Endometrial microvascular endothelial cells (primary cell): Measurements from ENCODE around the gene EPB41L4A. TPM values are rescaled to one million over a fixed set of nuclear protein-coding genes. Genes with fewer than 3 reads are reported as not detected.
"Not testable (repeated sequence)": the region's sequence is repeated elsewhere in the genome, so short reads cannot be mapped to it uniquely, and the experiment has no call there.

Source experiments
- in situ Hi-C: cut with HindIII; loops from 2 replicates; pipeline ENCODE4 v1.10.0; 2017; ENCODE audit warnings: low sequenced_read_pairs, low pct_unique_long_range_greater_than_20kb; ENCODE audit errors: inconsistent ontology term
- total RNA-seq: library from RNA; depleted of rRNA; stranded (reverse); fragments of >200 nt; gene quantifications from one replicate; pipeline ENCODE4 v1.2.3, GENCODE V29; 2015; ENCODE audit errors: inconsistent ontology term

Gene EPB41L4A
- total RNA-seq, 1 donor from 2014 or later: 16.5 TPM

GRCh38 chr5:112372543-112372942, 46.5 kb downstream of the EPB41L4A start:
- in situ Hi-C loops: no loop called here

DNA sequence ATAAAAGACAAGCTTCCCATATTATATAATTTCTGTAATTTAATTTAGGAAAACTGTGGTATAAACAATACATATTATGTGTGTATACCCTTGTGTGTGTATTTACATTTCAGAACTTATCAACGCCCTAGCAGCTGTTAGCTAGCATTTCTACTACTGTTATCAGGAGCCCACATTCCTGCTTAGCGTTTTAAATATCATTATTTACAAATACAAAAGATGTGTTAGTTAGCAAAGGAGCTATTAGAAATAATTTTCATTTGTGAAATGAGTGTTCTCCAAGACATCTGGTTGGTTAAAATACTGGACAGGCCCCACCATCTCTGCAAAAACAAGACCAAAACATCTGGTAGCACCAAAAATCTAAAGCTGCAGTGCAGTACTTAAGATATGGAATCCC, 48.0 kb downstream of the EPB41L4A start:
- in situ Hi-C loops: no loop called here

GRCh38 chr5:112367400-112367799, 51.7 kb downstream of the EPB41L4A start:
- in situ Hi-C loops: no loop called here

DNA sequence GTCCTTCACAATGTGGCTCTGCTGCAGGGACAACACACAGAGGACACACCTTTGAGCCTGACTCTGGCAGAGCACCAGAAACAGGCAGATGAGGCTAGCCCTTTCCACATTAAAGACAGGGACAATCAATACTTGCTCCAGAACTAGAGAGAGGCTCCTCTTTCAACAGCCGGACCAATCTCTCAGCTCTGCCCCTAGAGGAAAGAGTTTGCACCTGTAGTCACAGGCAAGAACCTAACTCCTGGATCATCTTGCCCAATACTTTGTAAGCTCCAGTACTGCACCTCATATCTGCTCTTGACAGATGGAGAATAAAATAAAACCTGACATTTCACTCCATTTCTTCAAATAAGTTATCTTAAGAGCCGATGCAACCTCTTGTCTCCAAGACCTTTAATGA, 52.1 kb downstream of the EPB41L4A start:
- in situ Hi-C loops: no loop called here

- in situ Hi-C loops: not testable (repeated sequence)
Observed at GRCh38 chr5:112360740-112361139, 58.3 kb downstream of the EPB41L4A start.

DNA sequence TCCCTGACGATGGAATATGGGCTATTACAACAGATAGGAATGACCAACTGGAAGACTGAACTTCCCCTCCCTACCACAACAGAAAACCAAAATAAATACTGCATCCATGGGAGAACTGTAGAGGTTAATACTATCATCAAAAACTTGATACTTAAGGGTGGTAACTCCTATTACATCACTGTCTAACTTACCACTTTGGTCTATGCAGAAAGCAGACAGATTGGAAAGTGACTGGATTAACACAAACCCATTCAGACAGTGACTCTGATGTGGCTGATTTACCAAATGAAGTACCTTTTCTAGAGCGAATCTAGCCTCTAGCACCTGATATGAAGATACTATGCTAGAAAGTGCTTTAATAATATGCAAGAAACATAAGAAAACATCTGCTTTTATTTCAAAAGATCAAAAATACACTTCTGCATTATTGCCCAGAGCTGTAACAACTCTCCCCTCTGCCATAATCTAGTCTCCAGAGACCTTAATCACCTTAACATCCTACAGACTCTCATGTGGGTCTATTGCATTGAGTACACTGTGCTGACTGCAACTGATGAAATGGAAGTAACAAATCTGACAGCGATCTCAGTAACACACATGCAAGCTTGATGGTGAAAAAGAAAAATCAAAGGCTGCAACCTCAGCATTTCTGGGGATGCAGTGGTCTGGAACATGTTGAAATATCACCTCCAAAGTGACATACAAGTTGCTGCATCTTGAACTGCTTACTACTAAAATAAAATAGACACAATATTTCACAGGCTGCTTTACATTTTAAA, 62.7 kb downstream of the EPB41L4A start:
- in situ Hi-C loops: no loop called here

- in situ Hi-C loops: no loop called here
Observed at GRCh38 chr5:112355058-112355685, 63.9 kb downstream of the EPB41L4A start.

- in situ Hi-C loops: no loop called here
Observed at GRCh38 chr5:112353678-112354077, 65.4 kb downstream of the EPB41L4A start.

GRCh38 chr5:112351225-112351624, 67.9 kb downstream of the EPB41L4A start:
- in situ Hi-C loops: no loop called here

DNA sequence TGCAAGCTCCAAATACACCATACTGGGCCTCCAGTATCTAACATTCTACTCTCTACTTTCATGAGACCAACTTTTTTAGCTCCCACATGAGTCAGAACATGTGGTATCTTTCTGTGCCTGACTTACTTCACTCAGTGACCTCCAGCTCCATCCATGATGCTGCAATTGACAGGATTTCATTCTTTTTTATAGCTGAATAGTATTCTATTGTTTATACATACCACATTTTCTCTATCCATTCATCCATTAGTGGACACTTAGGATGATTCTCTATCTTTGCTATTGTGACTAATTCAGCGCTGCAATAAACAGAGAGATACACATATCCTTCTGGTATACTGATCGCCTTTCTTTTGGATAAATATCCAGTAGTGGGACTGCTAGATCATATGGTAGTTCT, 68.5 kb downstream of the EPB41L4A start:
- in situ Hi-C loops: no loop called here

DNA sequence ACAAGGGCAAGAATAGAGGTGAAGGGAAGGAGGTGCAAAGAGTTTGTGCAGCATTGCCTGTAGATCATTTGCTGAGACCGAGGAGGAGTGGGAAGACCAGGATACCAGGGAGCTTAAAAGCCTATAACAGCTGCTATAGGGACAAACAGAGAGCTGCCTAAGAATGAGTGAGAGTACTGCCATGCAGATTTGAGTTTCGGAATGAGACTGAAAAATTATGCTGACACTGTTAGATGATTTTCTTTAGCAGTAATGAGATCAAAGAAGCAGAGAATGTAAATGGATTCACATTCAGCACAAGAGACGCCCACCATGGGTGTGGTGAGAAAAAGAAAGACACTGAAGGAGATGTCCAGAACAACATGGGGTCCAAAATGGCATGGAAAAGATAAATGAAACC, 69.7 kb downstream of the EPB41L4A start:
- in situ Hi-C loops: no loop called here

GRCh38 chr5:112348915-112349314, 70.2 kb downstream of the EPB41L4A start:
- in situ Hi-C loops: no loop called here

- in situ Hi-C loops: no loop called here
Observed at GRCh38 chr5:112348387-112348786, 70.7 kb downstream of the EPB41L4A start.

GRCh38 chr5:112346411-112347044, 72.5 kb downstream of the EPB41L4A start:
- in situ Hi-C loops: no loop called here

DNA sequence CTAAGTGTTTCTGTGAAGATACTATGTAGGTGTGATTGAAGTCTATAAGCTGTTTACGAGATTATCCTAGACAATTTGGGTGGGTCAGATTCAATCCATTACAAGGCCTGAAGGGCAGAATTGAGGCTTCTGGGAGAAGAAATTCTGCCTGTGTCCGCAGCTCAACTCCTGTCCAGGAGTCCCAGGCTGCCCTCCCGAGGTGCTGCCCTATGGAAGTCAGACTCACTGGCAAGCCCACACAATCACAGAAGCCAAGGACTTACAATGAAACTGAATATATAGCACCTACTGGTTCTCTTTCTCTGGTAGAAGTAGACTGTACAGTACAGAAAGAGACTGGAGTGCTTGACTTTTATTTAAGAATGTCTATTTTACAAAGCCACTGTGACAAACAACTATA, 74.5 kb downstream of the EPB41L4A start:
- in situ Hi-C loops: no loop called here

DNA sequence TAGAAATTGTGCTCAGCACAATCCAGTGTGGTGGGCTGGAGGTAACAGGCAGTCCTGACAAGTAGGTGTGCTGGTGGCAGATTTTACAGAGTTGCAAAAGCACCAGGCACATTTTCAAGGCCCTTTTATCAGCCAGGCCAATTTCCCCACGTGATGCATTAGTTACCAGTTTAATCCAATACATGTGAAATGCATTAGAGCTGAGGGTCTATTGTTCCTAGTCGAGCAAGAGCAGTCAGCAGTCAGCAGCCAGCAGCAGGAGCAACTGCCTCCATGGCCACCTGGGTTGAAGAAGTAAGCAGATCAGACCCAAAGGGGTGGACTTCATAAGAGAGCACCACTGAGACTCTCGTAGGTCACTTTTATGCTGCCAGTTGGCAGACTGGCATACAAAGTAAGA, 76.7 kb downstream of the EPB41L4A start:
- in situ Hi-C loops: no loop called here

DNA sequence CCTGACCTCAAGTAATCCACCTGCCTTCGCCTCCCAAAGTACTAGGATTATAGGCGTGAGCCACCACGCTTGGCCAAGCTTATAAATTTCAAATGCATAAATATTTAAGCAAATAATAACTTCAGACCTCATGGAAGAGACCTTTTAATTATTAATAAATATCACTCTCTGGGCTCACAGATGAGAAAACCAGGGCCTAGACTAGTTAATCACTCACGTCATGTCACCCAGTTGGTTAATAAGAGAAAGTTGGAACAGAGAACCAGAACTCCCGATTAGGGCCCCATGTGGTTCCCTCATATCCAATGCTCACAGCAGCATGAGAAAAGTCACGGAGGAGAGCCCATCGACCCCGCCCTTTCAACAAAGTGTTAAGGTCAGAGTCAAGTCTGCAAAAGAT, 79.3 kb downstream of the EPB41L4A start:
- in situ Hi-C loops: no loop called here

DNA sequence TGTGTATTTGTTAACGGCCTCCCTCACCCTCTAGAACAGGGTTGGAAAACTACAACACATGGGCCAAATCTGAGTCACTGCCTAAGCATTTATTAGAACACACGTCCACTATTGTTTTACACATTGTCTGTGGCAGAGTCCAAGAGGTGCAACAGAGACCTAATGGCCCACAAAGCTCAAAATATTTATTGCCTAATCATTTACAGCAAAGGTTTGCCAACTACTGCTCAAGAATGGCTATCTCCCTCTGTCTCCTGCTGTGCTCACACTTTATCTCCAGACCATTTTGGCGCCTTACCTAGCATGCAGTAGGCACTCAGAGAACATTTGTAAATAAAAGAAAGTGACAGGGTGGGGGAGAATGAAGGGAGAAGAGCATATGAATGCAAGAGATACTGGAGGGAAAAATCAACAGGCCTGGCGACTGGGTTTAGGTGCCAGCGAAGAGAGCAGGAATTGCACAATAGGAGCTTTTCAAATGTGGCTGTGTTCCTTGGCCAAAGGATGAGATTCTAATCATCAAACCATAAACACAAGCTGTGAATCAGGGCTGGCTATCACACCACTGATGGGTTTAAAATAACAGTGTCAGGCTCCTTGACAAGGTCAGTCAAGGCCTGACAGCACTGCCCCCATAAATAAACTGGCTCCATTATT, 80.3 kb downstream of the EPB41L4A start:
- in situ Hi-C loops: no loop called here

- in situ Hi-C loops: no loop called here
Observed at GRCh38 chr5:112333331-112333781, 85.7 kb downstream of the EPB41L4A start.

DNA sequence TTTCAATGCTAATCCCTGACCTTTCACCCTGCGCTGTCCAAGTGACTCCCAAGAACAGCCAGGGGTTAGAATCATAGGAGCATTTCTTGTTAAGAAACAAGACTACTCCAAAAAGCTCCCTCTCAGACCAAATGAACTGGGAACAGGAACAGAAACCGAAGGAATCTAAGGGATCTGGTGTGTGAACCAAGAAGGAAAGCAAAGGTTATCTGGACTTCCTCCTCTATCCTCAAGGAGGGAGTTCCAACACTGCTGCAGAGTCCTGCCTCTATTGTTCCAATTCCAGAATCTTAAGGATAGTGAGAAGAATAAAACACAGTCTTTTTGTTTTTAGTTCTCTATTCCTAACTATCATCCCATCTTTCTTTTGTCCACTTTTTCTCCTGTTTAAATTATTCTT, 87.2 kb downstream of the EPB41L4A start:
- in situ Hi-C loops: no loop called here
